ENCODE results near the gene GRB10.

DNA sequence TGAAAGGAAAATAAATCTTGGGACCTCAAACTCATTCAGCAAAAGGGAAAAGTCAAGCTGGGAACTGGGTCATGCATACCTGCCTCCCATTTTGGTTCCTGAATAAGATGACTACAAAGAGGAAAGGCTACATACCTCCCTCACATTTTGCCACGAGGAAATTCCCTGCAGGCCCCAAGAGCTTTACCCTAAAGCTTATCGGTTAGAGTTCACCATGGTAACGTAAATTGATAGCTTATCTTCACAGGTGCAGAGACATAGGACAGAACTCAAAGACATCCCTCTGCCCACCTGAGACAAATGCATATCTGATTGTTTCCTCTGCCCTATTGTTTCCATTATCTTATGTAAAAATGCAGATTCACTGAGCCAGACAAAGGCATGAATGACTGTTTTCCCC, 31.5 kb upstream of the GRB10 start:
- TF ChIP-seq CTCF (IDR thresholded peaks at IDR 0.05; ENCODE audit: low read depth, low read length) (no peak), EZH2phosphoT487 (IDR thresholded peaks at IDR 0.05; ENCODE audit: low read depth) (no peak)
